GM19324 (cell line): Measurements from ENCODE around the gene ZNF593.

Source experiments
- ATAC-seq: cut with Tn5 transposase; IDR thresholded peaks from one replicate; pipeline ENCODE4 v1.9.1; 2021; ENCODE audit warnings: mild to moderate bottlenecking, moderate library complexity; ENCODE audit not compliant: unreplicated experiment, low FRiP score

Gene ZNF593

DNA sequence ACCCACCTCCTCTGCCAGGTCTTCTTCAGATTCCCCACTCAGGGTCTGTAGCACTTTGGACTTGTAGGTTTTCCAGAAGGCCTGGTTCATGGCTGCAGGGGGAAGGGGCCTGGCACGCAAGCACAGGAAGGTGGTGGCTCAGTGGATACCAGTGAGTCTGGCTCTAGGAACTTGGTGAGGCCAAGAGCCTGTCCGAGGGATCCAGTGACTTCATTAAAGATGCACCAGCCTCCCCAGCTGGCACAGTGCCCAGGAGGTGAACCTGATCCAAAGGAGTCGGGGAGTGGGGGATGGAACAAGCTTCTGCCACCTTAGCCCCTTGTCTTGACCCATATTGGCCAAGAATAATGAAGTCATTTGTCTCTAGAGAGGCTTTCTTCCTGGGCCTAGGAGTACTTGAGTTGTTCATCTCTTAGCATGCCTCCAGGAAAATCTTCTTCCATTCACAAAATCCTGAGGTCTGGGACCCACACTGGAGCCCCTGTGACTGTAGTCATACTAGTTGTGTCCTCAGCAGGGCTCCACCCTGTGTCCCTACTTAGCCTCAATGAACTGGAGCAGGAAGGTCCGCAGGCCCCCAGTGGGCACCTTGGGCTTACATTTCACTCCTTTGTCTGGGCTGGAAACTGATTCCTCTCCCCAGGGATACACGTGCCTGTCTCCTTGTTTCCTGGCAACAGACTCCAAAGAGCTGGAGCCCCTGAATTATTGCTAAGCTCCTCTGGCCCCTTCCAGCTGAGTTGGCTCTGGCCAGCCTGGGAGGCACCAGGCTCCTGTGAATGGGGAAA, 1.1 kb upstream of the ZNF593 start, which contains the start of gene C1orf232:
Gene C1orf232 (minus strand): TSS at position 554 of the 788 bp plus-strand sequence. CDS start 464 bp downstream, at position 90.
- no peak for ATAC-seq

GRCh38 chr1:26169198-26169554, 532 bp upstream of the ZNF593 start:
- ATAC-seq, result no peak

DNA sequence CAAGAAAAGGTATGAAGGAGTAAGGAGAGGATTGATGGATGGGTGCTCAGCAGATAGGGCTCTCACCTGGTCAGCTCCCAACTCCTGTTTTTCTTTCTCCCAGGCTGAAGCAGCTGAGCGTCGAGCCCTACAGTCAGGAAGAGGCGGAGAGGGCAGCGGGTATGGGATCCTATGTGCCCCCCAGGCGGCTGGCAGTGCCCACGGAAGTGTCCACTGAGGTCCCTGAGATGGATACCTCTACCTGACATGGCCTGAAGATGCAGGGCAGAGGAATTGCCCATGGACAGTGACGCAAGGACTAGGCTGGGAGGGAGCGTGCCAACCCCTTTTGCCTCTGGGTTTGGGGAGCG, 739 bp downstream of the ZNF593 start:
- ATAC-seq, result no peak

GRCh38 chr1:26171084-26172072, 1.7 kb downstream of the ZNF593 start, which contains the start of gene ZNF593OS:
ZNF593OS (minus strand) TSS chr1:26171832; CDS start chr1:26171661, 171 bp downstream.
- ATAC-seq, result no peak

GRCh38 chr1:26175346-26175745, 5.6 kb downstream of the ZNF593 start:
- no peak for ATAC-seq

DNA sequence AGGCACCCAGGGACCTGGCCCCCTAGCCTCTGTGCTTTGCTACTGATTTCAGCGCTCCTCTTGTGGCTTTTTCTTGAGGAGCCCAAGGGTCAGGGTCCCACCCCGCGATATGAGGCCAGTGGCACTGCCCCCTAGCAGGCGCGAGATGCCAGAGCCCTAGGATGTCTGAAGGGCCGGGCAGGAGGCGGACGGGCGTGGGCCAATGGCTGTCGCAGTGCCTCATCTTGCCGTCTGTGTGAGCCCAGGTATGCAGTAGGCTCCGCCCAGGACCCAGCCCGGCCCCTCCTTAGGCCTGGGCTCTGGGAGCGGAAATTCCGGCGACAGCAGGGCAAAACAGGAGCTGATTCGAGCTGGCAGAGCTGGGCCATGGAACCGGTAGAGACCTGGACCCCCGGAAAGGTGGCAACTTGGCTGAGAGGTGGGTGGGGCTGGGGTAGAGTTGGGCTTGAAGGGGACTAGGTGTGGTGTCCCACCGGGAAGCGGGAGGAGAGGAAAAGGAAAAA, 7.5 kb downstream of the ZNF593 start, which contains the start of gene CNKSR1:
Gene CNKSR1 (plus strand): TSS at position 310 of the 503 bp plus-strand sequence. CDS start 57 bp downstream, at position 367.
- ATAC-seq, result no peak

DNA sequence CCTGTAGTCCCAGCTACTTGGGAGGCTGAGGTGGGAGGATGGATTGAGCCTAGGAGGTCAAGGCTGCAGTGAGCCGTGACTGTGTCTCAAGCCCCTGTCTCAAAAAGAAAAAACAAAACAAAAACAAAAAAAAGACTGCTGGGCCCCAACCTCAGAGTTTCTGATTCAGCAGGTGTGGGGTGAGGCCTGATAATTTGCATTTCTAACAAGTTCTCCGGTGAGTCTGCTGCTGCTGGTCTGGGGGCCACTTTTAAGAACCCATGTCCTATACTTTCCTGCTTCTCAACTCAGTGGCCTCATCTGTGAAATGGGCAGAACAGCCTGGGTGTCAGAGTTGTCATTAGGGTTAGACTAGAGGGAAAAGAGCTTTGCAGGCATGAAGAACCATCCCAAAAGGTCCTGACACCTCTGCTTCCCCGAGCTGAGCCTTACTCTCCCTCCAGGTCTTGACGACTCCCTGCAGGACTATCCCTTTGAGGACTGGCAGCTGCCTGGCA, 10.3 kb downstream of the ZNF593 start:
- ATAC-seq, result no peak

DNA sequence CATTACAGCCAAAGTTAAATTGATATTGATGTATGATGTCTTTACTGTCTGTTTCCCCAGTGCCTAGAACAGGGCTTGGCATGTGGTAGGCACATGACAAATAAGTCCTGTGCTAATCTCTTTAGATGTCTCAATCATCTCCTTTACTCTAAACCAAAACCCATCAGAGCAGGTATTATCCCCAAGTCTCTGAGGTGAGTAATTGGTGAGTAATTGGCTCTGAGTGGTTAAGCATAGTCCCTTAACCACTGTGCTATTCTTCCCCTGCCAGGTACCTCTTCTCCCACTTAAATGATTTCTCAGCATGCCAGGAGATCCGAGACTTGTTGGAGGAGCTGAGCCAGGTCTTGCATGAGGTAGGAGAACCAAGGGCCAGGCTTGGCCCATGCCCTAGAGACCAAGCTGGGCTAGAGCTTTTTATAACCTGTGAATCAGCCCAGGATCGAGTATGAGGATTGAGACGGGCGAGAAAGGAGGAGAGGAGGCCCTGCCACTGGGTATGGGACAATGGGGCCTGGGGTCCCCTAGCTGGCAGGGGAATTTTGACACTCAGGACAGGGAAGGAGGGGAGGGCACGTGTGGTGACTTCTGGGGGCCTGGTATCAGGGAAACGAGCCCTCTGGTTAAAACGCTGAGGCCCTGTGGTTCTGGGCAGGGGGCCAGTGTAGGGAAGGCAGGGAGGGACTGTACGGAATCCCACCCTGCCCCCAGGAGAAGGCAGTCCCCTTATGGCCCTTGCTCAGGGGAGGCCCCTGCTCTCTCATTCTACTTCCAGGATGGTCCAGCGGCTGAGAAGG, 12.1 kb downstream of the ZNF593 start:
- ATAC-seq, result no peak

DNA sequence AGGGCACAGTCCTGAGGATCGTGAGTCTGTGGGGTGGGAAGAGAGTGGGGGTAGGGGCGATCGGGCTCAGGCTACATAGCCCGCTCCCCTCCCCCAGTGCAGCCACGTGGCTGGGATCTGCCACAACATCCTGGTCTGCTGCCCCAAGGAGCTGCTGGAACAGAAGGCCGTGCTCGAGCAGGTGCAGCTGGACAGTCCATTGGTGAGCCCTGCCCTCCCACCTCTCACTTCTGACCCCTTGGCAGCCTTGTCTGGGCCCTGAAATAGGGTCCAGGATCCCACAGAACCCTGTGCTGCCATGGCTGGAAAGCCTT, 12.6 kb downstream of the ZNF593 start:
- no peak for ATAC-seq

- ATAC-seq, result no peak
These were observed 14.4 kb downstream of the ZNF593 start for GRCh38 chr1:26184086-26184485.

DNA sequence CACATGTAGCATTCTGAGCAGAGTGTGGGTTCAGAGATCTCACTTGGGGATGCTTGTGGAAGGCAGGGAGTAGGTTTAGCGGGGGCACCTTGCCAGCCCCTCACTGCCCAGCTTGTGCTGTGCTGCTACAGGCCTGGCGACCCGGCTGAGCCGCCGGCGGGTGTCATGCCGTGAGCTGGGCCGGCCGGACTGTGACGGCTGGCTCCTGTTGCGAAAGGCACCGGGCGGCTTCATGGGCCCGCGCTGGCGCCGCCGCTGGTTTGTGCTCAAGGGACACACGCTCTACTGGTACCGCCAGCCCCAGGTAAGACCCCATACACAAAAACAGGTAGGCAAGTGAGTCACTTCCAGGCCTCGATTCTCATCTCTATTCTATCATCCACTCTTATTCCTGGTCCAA, 15.2 kb downstream of the ZNF593 start:
- no peak for ATAC-seq

DNA sequence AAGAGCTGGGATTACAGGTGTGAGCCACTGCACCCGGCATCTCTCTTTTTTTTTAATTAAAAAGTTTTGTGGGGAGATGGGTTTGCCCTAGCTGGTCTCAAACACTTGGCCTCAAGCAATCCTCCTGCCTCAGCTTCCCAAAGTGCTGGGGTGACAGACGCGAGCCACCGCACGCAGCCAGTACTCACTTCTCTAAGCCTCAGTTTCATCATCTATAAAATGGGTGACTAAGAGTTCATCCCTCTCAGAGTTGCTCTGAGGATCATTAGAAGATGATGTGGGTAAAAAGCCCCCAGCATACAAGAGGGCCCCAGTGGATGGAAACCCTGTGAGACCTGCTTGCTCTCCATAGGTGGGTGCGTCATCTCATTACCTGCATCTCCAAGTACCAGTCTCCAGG, 18.2 kb downstream of the ZNF593 start:
- no peak for ATAC-seq

DNA sequence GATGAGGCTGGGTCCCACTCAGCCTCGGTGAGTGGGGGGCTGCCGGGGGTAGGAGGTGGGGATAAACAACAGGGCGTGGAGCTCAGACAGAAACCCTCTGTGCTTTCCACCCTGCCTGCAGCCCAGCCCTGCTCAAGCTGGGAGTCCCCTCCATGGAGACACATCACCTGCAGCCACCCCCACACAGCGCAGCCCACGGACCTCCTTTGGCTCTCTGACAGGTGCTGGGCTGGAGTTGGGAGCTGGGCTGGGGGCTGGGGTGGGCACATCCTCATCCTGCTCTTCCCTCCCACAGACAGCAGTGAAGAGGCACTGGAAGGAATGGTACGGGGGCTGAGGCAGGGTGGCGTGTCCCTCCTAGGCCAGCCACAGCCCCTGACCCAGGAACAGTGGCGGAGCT, 18.8 kb downstream of the ZNF593 start:
- no peak for ATAC-seq

DNA sequence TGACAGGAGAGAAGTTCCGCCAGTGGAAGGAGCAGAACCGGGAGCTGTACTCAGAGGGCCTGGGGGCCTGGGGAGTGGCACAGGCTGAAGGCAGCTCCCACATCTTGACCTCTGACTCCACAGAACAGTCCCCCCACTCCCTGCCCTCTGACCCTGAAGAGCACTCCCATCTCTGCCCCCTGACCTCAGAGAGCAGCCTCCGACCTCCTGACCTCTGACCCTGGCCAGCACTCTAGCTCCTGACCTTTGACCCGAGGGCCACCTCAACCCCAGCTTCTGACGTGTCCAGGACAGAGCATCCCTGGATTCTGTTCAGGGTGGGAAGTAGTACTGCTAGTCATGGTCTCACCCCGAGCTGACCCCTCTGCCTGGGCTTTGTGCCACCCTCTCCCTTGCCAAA, 19.6 kb downstream of the ZNF593 start:
- no peak for ATAC-seq

GRCh38 chr1:26189751-26190275, 20.1 kb downstream of the ZNF593 start:
- ATAC-seq, result no peak

GRCh38 chr1:26190373-26190987, 20.8 kb downstream of the ZNF593 start, which contains the start of gene CATSPER4:
CATSPER4 (plus strand) TSS chr1:26190602; CDS start chr1:26190628, 26 bp downstream.
- no peak for ATAC-seq

DNA sequence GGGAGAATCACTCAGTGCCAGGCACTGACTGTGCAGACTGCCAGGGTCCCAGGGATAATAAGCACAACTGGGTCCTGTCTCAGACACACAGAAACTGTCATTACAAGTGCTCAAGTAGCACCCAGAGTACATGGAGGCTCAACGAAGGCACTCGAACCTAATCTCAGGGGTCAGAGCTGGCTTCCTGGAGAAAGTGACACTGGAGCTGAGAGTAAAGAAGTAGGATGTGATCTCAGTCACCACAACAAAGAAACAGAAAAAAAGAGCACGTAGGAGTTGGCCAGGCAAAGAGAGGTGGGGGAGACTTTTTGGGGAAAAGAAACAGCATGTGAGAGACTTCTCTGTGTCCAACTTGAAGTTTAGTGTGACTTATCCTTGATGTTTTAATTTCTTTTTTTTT, 22.0 kb downstream of the ZNF593 start:
- ATAC-seq, result no peak

- ATAC-seq, result no peak
These were observed 26.1 kb downstream of the ZNF593 start for GRCh38 chr1:26195805-26196204.

- no peak for ATAC-seq
These were observed 27.6 kb downstream of the ZNF593 start for GRCh38 chr1:26197301-26197700.
